ENCODE measurements around the gene PIGQ.

GRCh38 chr16:586047-586644 is 16.4 kb downstream of the PIGQ start:
- TF ChIP-seq, protein P1, sequence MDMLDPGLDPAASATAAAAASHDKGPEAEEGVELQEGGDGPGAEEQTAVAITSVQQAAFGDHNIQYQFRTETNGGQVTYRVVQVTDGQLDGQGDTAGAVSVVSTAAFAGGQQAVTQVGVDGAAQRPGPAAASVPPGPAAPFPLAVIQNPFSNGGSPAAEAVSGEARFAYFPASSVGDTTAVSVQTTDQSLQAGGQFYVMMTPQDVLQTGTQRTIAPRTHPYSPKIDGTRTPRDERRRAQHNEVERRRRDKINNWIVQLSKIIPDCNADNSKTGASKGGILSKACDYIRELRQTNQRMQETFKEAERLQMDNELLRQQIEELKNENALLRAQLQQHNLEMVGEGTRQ (IDR thresholded peaks at IDR 0.05; ENCODE audit: low read depth, low read length), result no peak
- TF ChIP-seq FOS (IDR thresholded peaks at IDR 0.05; ENCODE audit: low read depth, low read length), result no peak
- TF ChIP-seq, protein P2, sequence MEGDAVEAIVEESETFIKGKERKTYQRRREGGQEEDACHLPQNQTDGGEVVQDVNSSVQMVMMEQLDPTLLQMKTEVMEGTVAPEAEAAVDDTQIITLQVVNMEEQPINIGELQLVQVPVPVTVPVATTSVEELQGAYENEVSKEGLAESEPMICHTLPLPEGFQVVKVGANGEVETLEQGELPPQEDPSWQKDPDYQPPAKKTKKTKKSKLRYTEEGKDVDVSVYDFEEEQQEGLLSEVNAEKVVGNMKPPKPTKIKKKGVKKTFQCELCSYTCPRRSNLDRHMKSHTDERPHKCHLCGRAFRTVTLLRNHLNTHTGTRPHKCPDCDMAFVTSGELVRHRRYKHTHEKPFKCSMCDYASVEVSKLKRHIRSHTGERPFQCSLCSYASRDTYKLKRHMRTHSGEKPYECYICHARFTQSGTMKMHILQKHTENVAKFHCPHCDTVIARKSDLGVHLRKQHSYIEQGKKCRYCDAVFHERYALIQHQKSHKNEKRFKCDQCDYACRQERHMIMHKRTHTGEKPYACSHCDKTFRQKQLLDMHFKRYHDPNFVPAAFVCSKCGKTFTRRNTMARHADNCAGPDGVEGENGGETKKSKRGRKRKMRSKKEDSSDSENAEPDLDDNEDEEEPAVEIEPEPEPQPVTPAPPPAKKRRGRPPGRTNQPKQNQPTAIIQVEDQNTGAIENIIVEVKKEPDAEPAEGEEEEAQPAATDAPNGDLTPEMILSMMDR (conservative IDR thresholded peaks at IDR 0.05; ENCODE audit: low read depth, low read length), result no peak
- no peak; the same call in 1 of the 2 replicates for TF ChIP-seq POLR2A (IDR thresholded peaks at IDR 0.05; ENCODE audit: low read depth, low read length)
- TF ChIP-seq MXI1 (IDR thresholded peaks at IDR 0.05; ENCODE audit: borderline replicate concordance, low read depth, low read length), result no peak
- TF ChIP-seq BHLHE40 (IDR thresholded peaks at IDR 0.05; ENCODE audit: low read depth, low read length), result no peak
- TF ChIP-seq RCOR1 (IDR thresholded peaks at IDR 0.05; ENCODE audit: insufficient replicate concordance, low read length), result no peak

Data from IMR-90 (cell line).